ENCODE measurements around the gene OSGIN1. TPM values are rescaled to one million over a fixed set of nuclear protein-coding genes. Genes with fewer than 3 reads are reported as not detected.
A peak's percentile ranks its signal among the peaks of the same experiment; 100 is the strongest.

OSGIN1 gene
- total RNA-seq, 1 experiment from 2014 or later, result 1.7 TPM

DNA sequence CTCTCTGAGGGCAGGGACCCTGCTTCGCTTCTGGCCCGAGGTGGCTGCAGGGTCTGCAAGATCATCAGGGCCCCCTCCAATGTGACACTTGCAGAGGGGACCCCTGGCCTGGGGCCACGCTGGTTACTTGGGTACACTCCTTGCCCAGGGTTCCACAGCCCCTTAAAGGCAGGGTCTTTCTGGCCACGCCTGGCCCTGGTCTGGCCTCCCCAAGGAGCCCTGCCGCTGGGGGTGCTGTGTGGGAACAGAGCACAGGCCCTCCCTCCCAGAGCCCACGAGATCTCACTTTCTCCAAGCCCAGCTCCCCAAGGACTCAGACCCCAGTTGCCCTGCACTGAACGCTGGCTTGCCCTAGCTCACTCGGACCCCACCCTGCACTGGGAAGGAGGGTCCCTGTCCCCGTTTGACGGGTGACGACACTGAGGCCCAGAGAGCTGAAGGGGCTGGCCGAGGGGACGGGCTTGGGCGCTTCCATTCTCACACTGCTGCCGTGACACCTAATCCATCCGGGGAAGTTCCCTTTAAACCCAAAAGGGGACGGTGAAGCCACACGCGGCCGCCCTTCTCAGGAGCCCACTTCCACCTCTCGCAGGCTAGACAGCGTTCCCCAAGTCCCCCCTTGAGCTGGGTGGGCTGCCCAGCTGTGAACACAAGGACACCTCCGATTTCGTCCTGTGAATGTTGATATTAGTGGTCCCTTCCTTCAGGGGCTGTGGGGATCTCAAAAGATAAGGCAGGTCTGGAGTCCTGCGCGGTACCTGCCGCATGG lies 26.9 kb upstream of the OSGIN1 start (continued):
- TF ChIP-seq, protein P1, sequence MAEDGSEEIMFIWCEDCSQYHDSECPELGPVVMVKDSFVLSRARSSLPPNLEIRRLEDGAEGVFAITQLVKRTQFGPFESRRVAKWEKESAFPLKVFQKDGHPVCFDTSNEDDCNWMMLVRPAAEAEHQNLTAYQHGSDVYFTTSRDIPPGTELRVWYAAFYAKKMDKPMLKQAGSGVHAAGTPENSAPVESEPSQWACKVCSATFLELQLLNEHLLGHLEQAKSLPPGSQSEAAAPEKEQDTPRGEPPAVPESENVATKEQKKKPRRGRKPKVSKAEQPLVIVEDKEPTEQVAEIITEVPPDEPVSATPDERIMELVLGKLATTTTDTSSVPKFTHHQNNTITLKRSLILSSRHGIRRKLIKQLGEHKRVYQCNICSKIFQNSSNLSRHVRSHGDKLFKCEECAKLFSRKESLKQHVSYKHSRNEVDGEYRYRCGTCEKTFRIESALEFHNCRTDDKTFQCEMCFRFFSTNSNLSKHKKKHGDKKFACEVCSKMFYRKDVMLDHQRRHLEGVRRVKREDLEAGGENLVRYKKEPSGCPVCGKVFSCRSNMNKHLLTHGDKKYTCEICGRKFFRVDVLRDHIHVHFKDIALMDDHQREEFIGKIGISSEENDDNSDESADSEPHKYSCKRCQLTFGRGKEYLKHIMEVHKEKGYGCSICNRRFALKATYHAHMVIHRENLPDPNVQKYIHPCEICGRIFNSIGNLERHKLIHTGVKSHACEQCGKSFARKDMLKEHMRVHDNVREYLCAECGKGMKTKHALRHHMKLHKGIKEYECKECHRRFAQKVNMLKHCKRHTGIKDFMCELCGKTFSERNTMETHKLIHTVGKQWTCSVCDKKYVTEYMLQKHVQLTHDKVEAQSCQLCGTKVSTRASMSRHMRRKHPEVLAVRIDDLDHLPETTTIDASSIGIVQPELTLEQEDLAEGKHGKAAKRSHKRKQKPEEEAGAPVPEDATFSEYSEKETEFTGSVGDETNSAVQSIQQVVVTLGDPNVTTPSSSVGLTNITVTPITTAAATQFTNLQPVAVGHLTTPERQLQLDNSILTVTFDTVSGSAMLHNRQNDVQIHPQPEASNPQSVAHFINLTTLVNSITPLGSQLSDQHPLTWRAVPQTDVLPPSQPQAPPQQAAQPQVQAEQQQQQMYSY (CRISPR knock-in tag; IDR thresholded peaks at IDR 0.05), result no peak

DNA sequence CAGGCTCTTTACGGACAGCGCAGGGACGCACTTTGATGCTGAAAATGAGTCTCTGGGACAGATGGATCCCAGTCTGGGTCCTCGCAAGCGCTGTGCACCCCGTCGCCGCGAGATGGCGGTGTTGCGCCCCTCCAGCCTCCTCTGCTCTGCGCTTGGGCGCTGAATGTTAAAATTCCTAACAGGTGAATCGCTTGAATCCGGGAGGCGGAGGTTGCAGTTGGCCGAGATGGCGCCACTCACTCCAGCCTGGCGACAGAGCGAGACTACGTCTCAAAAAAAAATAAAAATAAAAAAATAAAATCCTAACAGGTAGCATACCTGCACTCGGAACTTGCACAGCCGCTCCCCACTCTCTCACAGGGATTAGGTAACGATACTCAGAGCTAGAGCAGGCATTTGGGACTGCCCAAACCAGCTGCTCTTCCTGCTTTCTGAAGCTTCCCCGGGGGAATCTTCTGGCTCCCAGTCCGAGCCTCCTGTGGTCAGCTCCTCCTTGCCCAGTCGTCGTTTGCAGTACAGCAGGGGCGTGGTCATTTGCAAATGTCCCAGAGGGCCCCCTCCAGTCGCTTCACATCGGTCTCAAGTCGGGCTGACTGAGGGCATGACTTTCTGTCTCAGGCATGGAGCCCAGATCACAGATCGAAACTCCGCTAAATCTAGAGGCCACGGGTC lies 26.2 kb upstream of the OSGIN1 start:
- CTCF ChIA-PET, result interaction anchor here (0.5 to 2.9 kb wide), 30 partner anchors 9 to 210 kb away, joined by 3 to 18 read pairs (median 4); partner anchors contain the start of genes MBTPS1, MLYCD and OSGIN1
- POLR2A ChIA-PET, result no interaction called here
- Mint-ChIP-seq H3K4me1 (peaks cover 26% of the 10 kb centered on the region), H3K27me3 (ENCODE audit: low read depth) (peaks cover 2% of the 10 kb centered on the region; the same call in 1 of the 2 replicates), H3K9me3 (no peaks in the 10 kb centered on the region), H3K4me3 (peak overlapping the region; percentile 68), H3K27ac (peak overlapping the region; percentile 98), H3K36me3 (peaks cover 3% of the 10 kb centered on the region; the same call in 1 of the 2 replicates)
- no peak for TF ChIP-seq NFE2L1 (CRISPR knock-in tag; IDR thresholded peaks at IDR 0.05)
- TF ChIP-seq, protein P2, sequence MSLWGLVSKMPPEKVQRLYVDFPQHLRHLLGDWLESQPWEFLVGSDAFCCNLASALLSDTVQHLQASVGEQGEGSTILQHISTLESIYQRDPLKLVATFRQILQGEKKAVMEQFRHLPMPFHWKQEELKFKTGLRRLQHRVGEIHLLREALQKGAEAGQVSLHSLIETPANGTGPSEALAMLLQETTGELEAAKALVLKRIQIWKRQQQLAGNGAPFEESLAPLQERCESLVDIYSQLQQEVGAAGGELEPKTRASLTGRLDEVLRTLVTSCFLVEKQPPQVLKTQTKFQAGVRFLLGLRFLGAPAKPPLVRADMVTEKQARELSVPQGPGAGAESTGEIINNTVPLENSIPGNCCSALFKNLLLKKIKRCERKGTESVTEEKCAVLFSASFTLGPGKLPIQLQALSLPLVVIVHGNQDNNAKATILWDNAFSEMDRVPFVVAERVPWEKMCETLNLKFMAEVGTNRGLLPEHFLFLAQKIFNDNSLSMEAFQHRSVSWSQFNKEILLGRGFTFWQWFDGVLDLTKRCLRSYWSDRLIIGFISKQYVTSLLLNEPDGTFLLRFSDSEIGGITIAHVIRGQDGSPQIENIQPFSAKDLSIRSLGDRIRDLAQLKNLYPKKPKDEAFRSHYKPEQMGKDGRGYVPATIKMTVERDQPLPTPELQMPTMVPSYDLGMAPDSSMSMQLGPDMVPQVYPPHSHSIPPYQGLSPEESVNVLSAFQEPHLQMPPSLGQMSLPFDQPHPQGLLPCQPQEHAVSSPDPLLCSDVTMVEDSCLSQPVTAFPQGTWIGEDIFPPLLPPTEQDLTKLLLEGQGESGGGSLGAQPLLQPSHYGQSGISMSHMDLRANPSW (CRISPR knock-in tag; conservative IDR thresholded peaks at IDR 0.05; ENCODE audit: low read depth), result no peak
- TF ChIP-seq, protein P3, sequence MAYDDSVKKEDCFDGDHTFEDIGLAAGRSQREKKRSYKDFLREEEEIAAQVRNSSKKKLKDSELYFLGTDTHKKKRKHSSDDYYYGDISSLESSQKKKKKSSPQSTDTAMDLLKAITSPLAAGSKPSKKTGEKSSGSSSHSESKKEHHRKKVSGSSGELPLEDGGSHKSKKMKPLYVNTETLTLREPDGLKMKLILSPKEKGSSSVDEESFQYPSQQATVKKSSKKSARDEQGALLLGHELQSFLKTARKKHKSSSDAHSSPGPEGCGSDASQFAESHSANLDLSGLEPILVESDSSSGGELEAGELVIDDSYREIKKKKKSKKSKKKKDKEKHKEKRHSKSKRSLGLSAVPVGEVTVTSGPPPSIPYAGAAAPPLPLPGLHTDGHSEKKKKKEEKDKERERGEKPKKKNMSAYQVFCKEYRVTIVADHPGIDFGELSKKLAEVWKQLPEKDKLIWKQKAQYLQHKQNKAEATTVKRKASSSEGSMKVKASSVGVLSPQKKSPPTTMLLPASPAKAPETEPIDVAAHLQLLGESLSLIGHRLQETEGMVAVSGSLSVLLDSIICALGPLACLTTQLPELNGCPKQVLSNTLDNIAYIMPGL (CRISPR knock-in tag; IDR thresholded peaks at IDR 0.05), result peak; percentile 77; the same call in 1 of the 2 replicates
- TF ChIP-seq, protein P4, sequence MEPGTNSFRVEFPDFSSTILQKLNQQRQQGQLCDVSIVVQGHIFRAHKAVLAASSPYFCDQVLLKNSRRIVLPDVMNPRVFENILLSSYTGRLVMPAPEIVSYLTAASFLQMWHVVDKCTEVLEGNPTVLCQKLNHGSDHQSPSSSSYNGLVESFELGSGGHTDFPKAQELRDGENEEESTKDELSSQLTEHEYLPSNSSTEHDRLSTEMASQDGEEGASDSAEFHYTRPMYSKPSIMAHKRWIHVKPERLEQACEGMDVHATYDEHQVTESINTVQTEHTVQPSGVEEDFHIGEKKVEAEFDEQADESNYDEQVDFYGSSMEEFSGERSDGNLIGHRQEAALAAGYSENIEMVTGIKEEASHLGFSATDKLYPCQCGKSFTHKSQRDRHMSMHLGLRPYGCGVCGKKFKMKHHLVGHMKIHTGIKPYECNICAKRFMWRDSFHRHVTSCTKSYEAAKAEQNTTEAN (CRISPR knock-in tag; IDR thresholded peaks at IDR 0.05), result no peak
- TF ChIP-seq, protein P5, sequence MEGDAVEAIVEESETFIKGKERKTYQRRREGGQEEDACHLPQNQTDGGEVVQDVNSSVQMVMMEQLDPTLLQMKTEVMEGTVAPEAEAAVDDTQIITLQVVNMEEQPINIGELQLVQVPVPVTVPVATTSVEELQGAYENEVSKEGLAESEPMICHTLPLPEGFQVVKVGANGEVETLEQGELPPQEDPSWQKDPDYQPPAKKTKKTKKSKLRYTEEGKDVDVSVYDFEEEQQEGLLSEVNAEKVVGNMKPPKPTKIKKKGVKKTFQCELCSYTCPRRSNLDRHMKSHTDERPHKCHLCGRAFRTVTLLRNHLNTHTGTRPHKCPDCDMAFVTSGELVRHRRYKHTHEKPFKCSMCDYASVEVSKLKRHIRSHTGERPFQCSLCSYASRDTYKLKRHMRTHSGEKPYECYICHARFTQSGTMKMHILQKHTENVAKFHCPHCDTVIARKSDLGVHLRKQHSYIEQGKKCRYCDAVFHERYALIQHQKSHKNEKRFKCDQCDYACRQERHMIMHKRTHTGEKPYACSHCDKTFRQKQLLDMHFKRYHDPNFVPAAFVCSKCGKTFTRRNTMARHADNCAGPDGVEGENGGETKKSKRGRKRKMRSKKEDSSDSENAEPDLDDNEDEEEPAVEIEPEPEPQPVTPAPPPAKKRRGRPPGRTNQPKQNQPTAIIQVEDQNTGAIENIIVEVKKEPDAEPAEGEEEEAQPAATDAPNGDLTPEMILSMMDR (IDR thresholded peaks at IDR 0.05), result peak; percentile 86
- peak; percentile 63; the same call in 1 of the 2 replicates for TF ChIP-seq ZNF121 (CRISPR knock-in tag; IDR thresholded peaks at IDR 0.05)
- TF ChIP-seq EMX1 (CRISPR knock-in tag; IDR thresholded peaks at IDR 0.05), result no peak
- peak; percentile 24; the same call in 1 of the 2 replicates for TF ChIP-seq GABPB1 (CRISPR knock-in tag; IDR thresholded peaks at IDR 0.05)
- DNase-seq (ENCODE audit: low spot score) (peak; percentile 95), ATAC-seq (peak; percentile 92)

Data from WTC11 (cell line).